Body of pancreas (tissue), 4 donors: ENCODE measurements around the gene ABLIM3. TPM values are rescaled to one million over a fixed set of nuclear protein-coding genes. Genes with fewer than 3 reads are reported as not detected.

ENCODE experiments used
- ATAC-seq: fragments of 150-250 bp; one replicate; pipeline ENCODE4 v1.9.1; 2016
- DNase-seq, 4 donors: peaks; one replicate each; pipeline ENCODE4 v3.0.0-alpha.2; 2019
- H3K27ac ChIP-seq, 4 donors: fragments of 200-600 bp; sonication (generic); 1 replicate in 3 of 4; 2 replicates in 1 of 4; pipeline versions ENCODE4 v1.5.1 to v1.6.1; 2016 to 2019; ENCODE audit warnings: mild to moderate bottlenecking in 1 of 4, mixed read lengths in 1 of 4, moderate library complexity in 1 of 4
- H3K27me3 ChIP-seq, 2 donors: fragments of 200-600 bp; sonication (generic); one replicate each; pipeline ENCODE4 v1.6.0; 2016; ENCODE audit warnings: mild to moderate bottlenecking in 1 of 2
- H3K36me3 ChIP-seq, 2 donors: fragments of 200-600 bp; sonication (generic); replicated peaks in 1 of 2; 2 replicates each; pipeline ENCODE4 v1.5.1; 2016; ENCODE audit warnings: low read depth in 2 of 2; ENCODE audit not compliant: insufficient read depth in 1 of 2
- H3K4me1 ChIP-seq: fragments of 200-600 bp; sonication (generic); one replicate; pipeline ENCODE4 v1.6.0; 2016
- H3K4me3 ChIP-seq, 2 donors: fragments of 200-600 bp; sonication (generic); 1 replicate in 1 of 2; 2 replicates in 1 of 2; pipeline ENCODE4 v1.5.1; 2016 to 2019
- H3K9me3 ChIP-seq, 3 donors: fragments of 200-600 bp; sonication (generic); 1 replicate in 2 of 3; 2 replicates in 1 of 3; pipeline ENCODE4 v1.5.1; 2016
- CTCF ChIP-seq, 7 experiments: fragments of 450-650 bp in 4 of 7; fragments of 200-600 bp in 3 of 7; sonication (generic) in 3 of 7; IDR thresholded peaks; one replicate each; pipeline ENCODE4 v1.5.1; 2016 to 2019; ENCODE audit warnings: antibody characterized with exemption in 7 of 7
- POLR2A ChIP-seq, 3 donors: fragments of 450-650 bp; IDR thresholded peaks; one replicate each; pipeline ENCODE4 v1.6.1; 2016; ENCODE audit warnings: antibody characterized with exemption in 3 of 3, mild to moderate bottlenecking in 2 of 3
- WGBS, 2 donors: methylation state at CpG; one replicate each; pipeline ENCODE4 v1.1.5; 2017; 5-methylcytosine and 5-hydroxymethylcytosine counted together
- intact Hi-C: fragments of 100-400 bp; cut with DNase I; formaldehyde crosslinking; loops from one replicate; pipeline ENCODE4 v1.15.1; 2023
- total RNA-seq, 2 donors: library from RNA; depleted of rRNA; stranded (reverse); fragments of >200 nt; gene quantifications; one replicate each; pipeline ENCODE4 v1.1.0, GENCODE V29; 2016

The ABLIM3 gene
- 10 to 100 TPM in 1 of 2 donors, 1 to 10 TPM in 1; 3.9 to 11.2 TPM for total RNA-seq

DNA sequence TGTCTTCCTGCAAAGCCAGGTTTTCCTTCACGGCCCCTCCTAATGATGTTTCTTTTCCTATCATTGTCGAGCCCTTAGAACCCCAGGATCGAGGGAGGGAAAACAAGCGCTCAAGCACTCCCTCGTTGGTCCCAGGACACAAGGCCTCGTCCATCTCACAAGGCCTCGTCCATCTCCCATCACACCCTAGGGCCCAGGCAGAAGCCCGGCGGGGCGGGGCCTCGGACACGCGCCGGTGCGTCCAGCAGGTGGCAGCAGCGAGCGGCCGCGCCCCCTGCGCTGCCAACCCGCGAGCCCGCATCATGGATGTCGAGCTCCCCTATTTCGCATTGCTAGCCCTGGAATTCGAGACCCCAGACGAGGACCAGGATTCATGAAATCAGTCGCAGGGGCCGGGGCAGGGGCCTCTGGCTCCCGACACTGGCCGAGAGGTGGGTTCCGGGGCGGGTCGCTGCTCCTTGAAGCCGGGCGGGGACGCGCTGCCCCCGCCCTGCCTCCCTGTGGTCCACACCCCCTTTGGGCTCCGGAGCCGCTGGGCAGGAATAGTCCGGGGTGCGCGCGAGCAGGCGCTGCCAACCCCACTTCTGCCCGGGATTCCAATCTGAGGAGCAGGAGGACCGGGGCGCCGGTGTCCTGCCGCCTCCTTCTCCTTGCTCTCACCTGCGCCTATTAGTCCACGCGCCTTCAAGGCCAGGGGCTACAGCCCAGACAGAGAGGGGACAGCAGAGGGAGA is at the start of gene ABLIM3:
ABLIM3 (plus strand) TSS at position 270 of the 733 bp plus-strand sequence. CDS start 603 bp downstream, outside the sequence.
- H3K4me1 ChIP-seq = peaks cover 13% of the 10 kb centered on the region
- peak; percentile 88 for ATAC-seq
- peak within 1 kb of the TSS in 2 of 4 donors; percentile 23 to 25 for H3K27ac ChIP-seq
- intact Hi-C loops = no loop called here
- DNase-seq = peak; percentile 57 to 69 (median 61)
- H3K27me3 ChIP-seq = no peaks in the 10 kb centered on the region
- H3K9me3 ChIP-seq = no peaks in the 10 kb centered on the region
- H3K36me3 ChIP-seq = no peaks in the 10 kb centered on the region
- peak within 1 kb of the TSS in 1 of 2 donors; percentile 21 for H3K4me3 ChIP-seq
- peak; percentile 72 to 94 (median 89) for TF ChIP-seq CTCF (IDR thresholded peaks at IDR 0.05)
- TF ChIP-seq POLR2A (IDR thresholded peaks at IDR 0.05) = no peak
- 5 to 17% methylated on average over 16 to 52 of the region's 54 CpGs for WGBS, 2 donors

- H3K27me3 ChIP-seq = no peaks in the 10 kb centered on the region
- intact Hi-C loops = no loop called here
- no peak for ATAC-seq
Observed at GRCh38 chr5:149093625-149094024, 47.7 kb upstream of the ABLIM3 start.

DNA sequence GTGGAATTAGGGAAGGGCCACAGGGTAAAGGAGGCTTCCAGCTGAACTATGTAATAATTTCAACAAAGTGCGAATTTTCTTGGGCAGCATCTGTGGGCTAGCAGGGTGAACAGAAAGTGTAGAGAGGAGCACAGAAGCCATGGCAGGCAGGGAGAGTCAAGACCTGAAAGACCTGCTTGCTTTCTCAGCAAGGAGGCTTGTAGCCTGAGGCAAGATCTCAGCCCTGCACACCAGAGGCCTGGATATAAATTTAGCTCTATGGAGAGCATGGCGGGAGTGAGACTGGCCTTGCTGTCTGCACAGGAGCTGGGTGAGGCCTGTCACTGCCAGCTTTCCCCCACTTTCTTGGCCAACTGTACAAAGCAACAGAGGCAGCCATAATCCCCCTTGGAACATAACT is 46.3 kb upstream of the ABLIM3 start:
- WGBS, 2 donors = 82 to 92% methylated on average over 2 of the region's 2 CpGs
- no peak for DNase-seq
- Histone ChIP-seq H3K4me1 (no peaks in the 10 kb centered on the region), H3K27me3 (no peaks in the 10 kb centered on the region), H3K27ac (no peak overlapping the region), H3K36me3 (no peaks in the 10 kb centered on the region), H3K9me3 (no peaks in the 10 kb centered on the region), H3K4me3 (no peak overlapping the region)
- no peak for ATAC-seq
- TF ChIP-seq CTCF (IDR thresholded peaks at IDR 0.05) (no peak), POLR2A (IDR thresholded peaks at IDR 0.05) (no peak)
- intact Hi-C loops = no loop called here

More at GRCh38 chr5:149093625-149094024, 47.7 kb upstream of the ABLIM3 start:
- Histone ChIP-seq H3K27ac (no peak overlapping the region), H3K4me1 (no peaks in the 10 kb centered on the region), H3K4me3 (no peak overlapping the region), H3K36me3 (no peaks in the 10 kb centered on the region), H3K9me3 (no peaks in the 10 kb centered on the region)
- 42% methylated on average over 2 of the region's 2 CpGs; no CpG with 5 or more reads in 1 of the 2 donors for WGBS, 2 donors
- TF ChIP-seq POLR2A (IDR thresholded peaks at IDR 0.05) (no peak), CTCF (IDR thresholded peaks at IDR 0.05) (no peak)
- no peak for DNase-seq

DNA sequence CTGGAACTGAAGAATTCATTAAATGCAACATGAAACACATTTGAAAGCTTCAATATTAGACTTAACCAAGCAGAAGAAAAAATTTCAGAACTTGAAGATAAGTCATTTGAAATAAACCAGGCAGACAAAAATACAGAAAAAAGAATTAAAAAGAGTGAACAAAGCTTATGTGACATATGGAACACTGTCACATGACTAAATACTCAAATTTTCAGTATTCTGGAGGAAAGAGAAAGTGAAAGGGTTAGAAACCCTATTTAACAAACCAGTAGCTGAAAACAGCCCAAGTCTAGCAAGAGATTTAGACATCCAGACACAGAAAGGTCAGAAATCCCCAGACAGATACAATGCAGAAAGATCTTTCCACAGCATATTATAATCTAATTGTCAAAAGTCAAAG is 41.4 kb upstream of the ABLIM3 start:
- intact Hi-C loops = loop anchor here (10.0 kb wide), 1 partner anchor 365 kb away; no protein-coding TSS in a partner anchor
- no peak for ATAC-seq
- TF ChIP-seq CTCF (IDR thresholded peaks at IDR 0.05) = no peak
- no peak for TF ChIP-seq POLR2A (IDR thresholded peaks at IDR 0.05)
- H3K4me3 ChIP-seq = no peak overlapping the region
- no peaks in the 10 kb centered on the region for H3K36me3 ChIP-seq
- no peak for DNase-seq
- H3K27me3 ChIP-seq = no peaks in the 10 kb centered on the region
- H3K9me3 ChIP-seq = no peaks in the 10 kb centered on the region
- no peak overlapping the region for H3K27ac ChIP-seq
- no peaks in the 10 kb centered on the region for H3K4me1 ChIP-seq

DNA sequence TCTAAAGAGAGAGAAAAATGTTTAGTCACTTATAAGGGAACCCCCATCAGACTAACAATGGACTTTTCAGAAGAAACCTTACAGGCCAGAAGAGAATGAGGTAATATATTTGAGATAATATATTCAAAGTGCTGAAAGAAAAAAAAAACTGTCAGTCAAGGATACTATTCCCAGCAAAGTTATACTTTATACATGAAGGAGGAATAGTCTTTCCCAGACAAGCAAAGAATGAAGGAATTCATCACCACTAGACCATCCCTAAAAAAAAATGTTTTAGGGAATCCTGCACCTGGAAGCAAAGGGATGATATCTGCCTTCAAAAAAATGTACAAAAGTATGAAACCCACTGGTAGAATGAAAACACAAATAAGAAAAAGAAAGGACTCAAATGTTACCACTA is 41.0 kb upstream of the ABLIM3 start:
- H3K4me1 ChIP-seq = no peaks in the 10 kb centered on the region
- intact Hi-C loops = loop anchor here (10.0 kb wide), 1 partner anchor 366 kb away; no protein-coding TSS in a partner anchor
- no peak overlapping the region for H3K4me3 ChIP-seq
- H3K27ac ChIP-seq = no peak overlapping the region
- H3K27me3 ChIP-seq = no peaks in the 10 kb centered on the region
- H3K36me3 ChIP-seq = no peaks in the 10 kb centered on the region
- TF ChIP-seq CTCF (IDR thresholded peaks at IDR 0.05) = no peak
- no peak for TF ChIP-seq POLR2A (IDR thresholded peaks at IDR 0.05)
- ATAC-seq (no peak), DNase-seq (no peak)
- H3K9me3 ChIP-seq = no peaks in the 10 kb centered on the region
